Mammary epithelial cell (primary cell): ENCODE data around the gene PRR22.

Experiments used
- EZH2 ChIP-seq: IDR thresholded peaks from 2 replicates; pipeline ENCODE4 v1.6.1; 2012; ENCODE audit warnings: low read length, inconsistent platforms, borderline replicate concordance
- TF ChIP-seq, protein P1 (sequence below), 2 donors: IDR thresholded peaks in 1 of 2; conservative IDR thresholded peaks in 1 of 2; 2 replicates each; pipeline ENCODE4 v1.5.1; 2011 to 2012; ENCODE audit warnings: inconsistent platforms in 2 of 2, low read length in 2 of 2, mild to moderate bottlenecking in 2 of 2, control low read depth in 1 of 2, low read depth in 1 of 2; ENCODE audit not compliant: insufficient read depth in 1 of 2; ENCODE audit errors: extremely low read depth in 1 of 2

DNA sequence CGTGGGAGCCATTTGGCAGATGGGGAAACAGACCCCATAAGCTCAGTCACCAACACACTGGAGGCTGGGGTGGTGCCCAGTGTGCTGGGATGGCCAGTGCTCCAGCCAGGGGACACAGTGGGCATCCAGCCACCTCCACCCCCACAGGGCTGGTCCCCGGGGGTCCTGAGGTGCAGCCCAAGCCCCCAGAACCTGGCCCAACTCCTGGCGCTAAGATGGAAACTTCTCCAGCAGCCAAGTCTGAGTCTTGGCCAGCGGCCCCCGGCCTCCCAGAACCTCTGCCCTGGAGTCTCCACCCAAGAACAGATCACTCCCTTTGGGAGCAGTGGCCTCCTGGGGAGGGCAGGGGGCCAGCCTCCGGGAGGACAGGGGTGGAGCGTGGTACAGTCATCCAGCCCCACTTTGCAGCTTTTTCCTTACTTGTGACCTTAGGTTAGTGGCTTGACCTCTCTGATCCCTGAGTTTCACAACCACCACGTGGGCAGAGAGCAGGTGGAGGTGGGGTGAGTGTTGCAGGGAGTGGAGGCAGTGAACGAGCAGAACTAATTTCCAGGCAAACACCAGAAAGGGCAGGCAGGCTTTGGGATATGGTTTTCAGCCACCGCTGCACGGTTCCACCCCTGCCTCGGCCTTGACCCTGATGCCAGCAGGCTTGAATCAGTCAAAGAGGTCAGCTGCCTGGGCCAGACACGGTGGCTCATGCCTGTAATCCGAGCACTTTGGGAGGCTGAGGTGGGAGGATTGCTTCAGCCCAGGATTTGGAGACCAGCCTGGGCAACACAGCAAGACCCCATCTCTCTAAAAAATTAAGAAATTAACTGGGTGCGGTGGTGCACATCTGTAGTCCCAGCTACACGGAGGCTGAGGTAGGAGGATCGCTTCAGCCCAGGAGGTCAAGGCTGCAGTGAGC is 16.1 kb upstream of the PRR22 start:
- TF ChIP-seq, protein P1, sequence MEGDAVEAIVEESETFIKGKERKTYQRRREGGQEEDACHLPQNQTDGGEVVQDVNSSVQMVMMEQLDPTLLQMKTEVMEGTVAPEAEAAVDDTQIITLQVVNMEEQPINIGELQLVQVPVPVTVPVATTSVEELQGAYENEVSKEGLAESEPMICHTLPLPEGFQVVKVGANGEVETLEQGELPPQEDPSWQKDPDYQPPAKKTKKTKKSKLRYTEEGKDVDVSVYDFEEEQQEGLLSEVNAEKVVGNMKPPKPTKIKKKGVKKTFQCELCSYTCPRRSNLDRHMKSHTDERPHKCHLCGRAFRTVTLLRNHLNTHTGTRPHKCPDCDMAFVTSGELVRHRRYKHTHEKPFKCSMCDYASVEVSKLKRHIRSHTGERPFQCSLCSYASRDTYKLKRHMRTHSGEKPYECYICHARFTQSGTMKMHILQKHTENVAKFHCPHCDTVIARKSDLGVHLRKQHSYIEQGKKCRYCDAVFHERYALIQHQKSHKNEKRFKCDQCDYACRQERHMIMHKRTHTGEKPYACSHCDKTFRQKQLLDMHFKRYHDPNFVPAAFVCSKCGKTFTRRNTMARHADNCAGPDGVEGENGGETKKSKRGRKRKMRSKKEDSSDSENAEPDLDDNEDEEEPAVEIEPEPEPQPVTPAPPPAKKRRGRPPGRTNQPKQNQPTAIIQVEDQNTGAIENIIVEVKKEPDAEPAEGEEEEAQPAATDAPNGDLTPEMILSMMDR (conservative IDR thresholded peaks at IDR 0.05 in 1 of 2, IDR thresholded peaks at IDR 0.05 in 1 of 2; ENCODE audit: extremely low read depth in 1 of 2, insufficient read depth in 1 of 2, low read depth in 1 of 2, low read length in 2 of 2), result no peak
- TF ChIP-seq EZH2, result no peak
